Activated CD4-positive, alpha-beta memory T cell treated with anti-CD3 and anti-CD28 coated beads, Interleukin-2, amount 10 ng/mL, durations not matched to agents 7 days and 5 days (primary cell): ENCODE data around the gene USP21. TPM values are rescaled to one million over a fixed set of nuclear protein-coding genes. Genes with fewer than 3 reads are reported as not detected.

Experiments used
- CTCF ChIA-PET: fragments of 350-600 bp; sonication (Branson Sonifier 250); formaldehyde crosslinking; loops from one replicate; lab custom pipeline; 2021; ENCODE audit warnings: antibody characterized with exemption, inconsistent platforms; lab: Charles Lee
- POLR2A ChIA-PET: fragments of 350-600 bp; sonication (Branson Sonifier 250); formaldehyde crosslinking; loops from one replicate; lab custom pipeline; 2021; ENCODE audit warnings: antibody characterized with exemption; lab: Charles Lee
- DNase-seq: peaks from one replicate; pipeline ENCODE4 v3.0.0-alpha.2; 2020
- H3K27ac Mint-ChIP-seq: one replicate; pipeline ENCODE4 v1.8.0; 2021; ENCODE audit warnings: mild to moderate bottlenecking, mixed read lengths
- H3K27me3 Mint-ChIP-seq: one replicate; pipeline ENCODE4 v1.8.0; 2021; ENCODE audit warnings: mixed read lengths
- H3K36me3 Mint-ChIP-seq: one replicate; pipeline ENCODE4 v1.8.0; 2021; ENCODE audit warnings: low read depth, mixed read lengths
- H3K4me1 Mint-ChIP-seq: one replicate; pipeline ENCODE4 v1.8.0; 2021; ENCODE audit warnings: mixed read lengths
- H3K4me3 Mint-ChIP-seq: one replicate; pipeline ENCODE4 v1.8.0; 2021; ENCODE audit warnings: mild to moderate bottlenecking, mixed read lengths
- H3K9me3 Mint-ChIP-seq: one replicate; pipeline ENCODE4 v1.8.0; 2021; ENCODE audit warnings: mixed read lengths
- total RNA-seq, 2 experiments: library from RNA; stranded (reverse); gene quantifications; one replicate each; pipeline ENCODE4 v1.2.3, GENCODE V29; 2021

The USP21 gene
- total RNA-seq, 2 experiments from 2014 or later = 32.5 to 34.8 TPM

DNA sequence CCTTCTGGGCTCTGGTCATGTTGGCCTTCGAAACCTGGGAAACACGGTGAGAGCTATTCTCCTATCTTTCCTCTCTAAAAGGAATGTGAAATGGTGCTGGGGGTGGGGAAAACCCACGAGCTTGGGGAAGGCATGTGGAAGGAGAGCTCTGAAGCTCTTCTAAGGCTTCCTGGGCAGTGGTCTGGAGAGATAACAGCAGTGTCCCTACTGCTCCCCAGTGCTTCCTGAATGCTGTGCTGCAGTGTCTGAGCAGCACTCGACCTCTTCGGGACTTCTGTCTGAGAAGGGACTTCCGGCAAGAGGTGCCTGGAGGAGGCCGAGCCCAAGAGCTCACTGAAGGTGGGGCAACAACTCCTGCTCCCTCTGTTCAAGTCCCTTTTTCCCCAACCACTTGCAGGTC is 2.8 kb downstream of the USP21 start:
- Mint-ChIP-seq H3K9me3 (no peaks in the 10 kb centered on the region), H3K4me3 (no peak overlapping the region), H3K27ac (no peak overlapping the region), H3K4me1 (peaks cover 66% of the 10 kb centered on the region), H3K36me3 (peaks cover 55% of the 10 kb centered on the region), H3K27me3 (no peaks in the 10 kb centered on the region)
- ChIA-PET POLR2A (interaction anchor here (1.2 to 1.6 kb wide), 6 partner anchors 15 to 116 kb away, joined by 3 to 5 read pairs (median 4); partner anchors contain the start of genes DEDD, TOMM40L and USF1), CTCF (interaction anchor here (0.8 to 1.0 kb wide), 3 partner anchors 18 to 143 kb away, joined by 3 read pairs; partner anchors contain the start of gene NDUFS2)
- DNase-seq = no peak

DNA sequence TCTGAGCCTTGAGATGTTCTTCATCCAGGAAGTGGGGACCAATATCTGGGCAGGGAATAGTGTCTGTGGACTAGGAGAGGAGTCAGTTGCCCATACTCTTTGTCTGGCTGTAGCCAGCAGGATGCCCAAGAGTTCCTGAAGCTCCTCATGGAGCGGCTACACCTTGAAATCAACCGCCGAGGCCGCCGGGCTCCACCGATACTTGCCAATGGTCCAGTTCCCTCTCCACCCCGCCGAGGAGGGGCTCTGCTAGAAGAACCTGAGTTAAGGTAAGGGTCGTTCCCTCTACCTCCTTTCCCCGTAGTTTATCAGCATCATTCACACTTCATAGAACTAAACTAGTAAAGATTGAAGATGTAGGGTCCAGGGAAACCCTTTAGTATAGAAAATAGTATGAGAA is 3.5 kb downstream of the USP21 start:
- H3K27me3 Mint-ChIP-seq = no peaks in the 10 kb centered on the region
- H3K4me1 Mint-ChIP-seq = peaks cover 69% of the 10 kb centered on the region
- no peaks in the 10 kb centered on the region for H3K9me3 Mint-ChIP-seq
- ChIA-PET POLR2A (interaction anchor here (1.2 to 1.6 kb wide), 4 partner anchors 19 to 63 kb away, joined by 3 to 5 read pairs (median 4); partner anchors contain the start of genes DEDD and TOMM40L), CTCF (interaction anchor here (1.0 kb wide), 1 partner anchor 39 kb away, joined by 3 read pairs; the partner anchor contains the start of gene NDUFS2)
- H3K4me3 Mint-ChIP-seq = no peak overlapping the region
- no peak for DNase-seq
- H3K27ac Mint-ChIP-seq = no peak overlapping the region
- peaks cover 48% of the 10 kb centered on the region for H3K36me3 Mint-ChIP-seq

- no peak for DNase-seq
- Mint-ChIP-seq H3K27ac (peak overlapping the region; percentile 7), H3K27me3 (no peaks in the 10 kb centered on the region), H3K9me3 (no peaks in the 10 kb centered on the region), H3K36me3 (peaks cover 38% of the 10 kb centered on the region), H3K4me3 (no peak overlapping the region), H3K4me1 (peaks cover 67% of the 10 kb centered on the region)
- POLR2A ChIA-PET = no interaction called here
- CTCF ChIA-PET = interaction anchor here (0.8 to 3.9 kb wide), 3 partner anchors 23 to 62 kb away, joined by 3 to 9 read pairs (median 3); partner anchors contain the start of gene TOMM40L
Measured at GRCh38 chr1:161163793-161164192, 4.5 kb downstream of the USP21 start.

- H3K9me3 Mint-ChIP-seq = no peaks in the 10 kb centered on the region
- ChIA-PET POLR2A (interaction anchor here (0.7 to 5.0 kb wide), 19 partner anchors 8 to 226 kb away, joined by 3 to 69 read pairs (median 7); partner anchors contain the start of genes B4GALT3, DEDD, NDUFS2 and NIT1), CTCF (interaction anchor here (0.6 to 4.4 kb wide), 26 partner anchors 8 to 373 kb away, joined by 3 to 69 read pairs (median 8); partner anchors contain the start of genes APOA2, B4GALT3, DEDD and KLHDC9)
- H3K27me3 Mint-ChIP-seq = no peaks in the 10 kb centered on the region
- peaks cover 59% of the 10 kb centered on the region for H3K4me1 Mint-ChIP-seq
- peak overlapping the region; percentile 88 for H3K4me3 Mint-ChIP-seq
- H3K27ac Mint-ChIP-seq = peak overlapping the region; percentile 94
- peaks cover 40% of the 10 kb centered on the region for H3K36me3 Mint-ChIP-seq
- no peak for DNase-seq
Measured at GRCh38 chr1:161164901-161165610, 5.8 kb downstream of the USP21 start.

DNA sequence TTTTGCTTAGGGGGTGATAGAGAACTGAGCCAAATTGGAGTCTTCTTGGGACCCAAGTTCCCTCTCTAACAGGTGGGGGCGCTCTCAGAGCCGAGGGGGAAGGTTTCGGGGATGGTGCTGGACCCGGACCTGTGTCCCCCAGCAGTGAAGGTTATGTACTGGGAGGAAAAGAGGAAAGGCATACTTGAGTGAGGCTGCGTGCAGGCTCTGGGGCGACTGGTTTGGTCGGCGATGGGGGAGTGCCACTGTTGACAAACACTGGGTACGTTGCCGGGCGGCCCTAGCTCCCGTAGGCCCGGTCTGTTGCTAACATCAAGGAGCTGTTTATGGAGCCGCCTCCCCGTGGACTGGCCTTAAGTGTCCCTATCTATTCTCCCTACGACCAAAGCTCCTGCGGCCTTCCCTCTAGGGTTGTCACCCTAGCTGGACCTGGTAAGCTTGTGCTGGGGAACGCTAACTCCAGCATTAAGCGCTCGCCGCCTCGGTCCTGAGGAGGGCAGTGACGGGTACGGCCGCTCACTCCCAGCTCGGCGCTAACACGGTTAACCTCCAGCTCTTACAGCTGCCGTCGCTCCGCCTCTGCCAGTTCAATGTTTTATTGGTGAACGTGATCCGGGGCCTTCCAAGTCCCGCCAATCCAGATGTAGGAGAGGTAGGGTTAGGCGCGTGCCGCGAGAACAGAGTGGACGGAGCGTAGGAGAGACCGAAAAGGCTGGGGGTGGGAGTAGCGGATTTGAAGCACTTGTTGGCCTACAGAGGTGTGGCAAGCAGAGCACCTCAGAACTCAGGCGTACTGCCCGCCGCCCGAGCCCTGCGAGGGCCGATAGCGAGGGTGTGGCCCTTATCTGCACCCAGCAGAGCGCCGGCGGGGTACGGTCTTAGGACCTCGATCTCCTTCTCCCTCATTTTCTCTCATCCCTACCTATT is 6.7 kb downstream of the USP21 start, which contains the start of gene PPOX:
Gene PPOX, plus strand, starts transcription at position 685 of the 927 bp plus-strand sequence. CDS start 422 bp downstream, outside the sequence.
- H3K27ac Mint-ChIP-seq = peak within 1 kb of the TSS; percentile 94
- ChIA-PET CTCF (interaction anchor here (0.6 to 4.4 kb wide), 41 partner anchors 9 to 373 kb away, joined by 3 to 69 read pairs (median 5); partner anchors contain the start of genes ADAMTS4, APOA2, B4GALT3 and DEDD), POLR2A (interaction anchor here (0.7 to 5.0 kb wide), 22 partner anchors 9 to 225 kb away, joined by 3 to 69 read pairs (median 7); partner anchors contain the start of genes ARHGAP30, B4GALT3, DEDD and KLHDC9)
- peaks cover 49% of the 10 kb centered on the region for H3K4me1 Mint-ChIP-seq
- H3K4me3 Mint-ChIP-seq = peak within 1 kb of the TSS; percentile 88
- peaks cover 43% of the 10 kb centered on the region for H3K36me3 Mint-ChIP-seq
- H3K9me3 Mint-ChIP-seq = no peaks in the 10 kb centered on the region
- DNase-seq = peak; percentile 96
- H3K27me3 Mint-ChIP-seq = no peaks in the 10 kb centered on the region

- peaks cover 45% of the 10 kb centered on the region for H3K36me3 Mint-ChIP-seq
- H3K4me3 Mint-ChIP-seq = peak overlapping the region; percentile 88
- peaks cover 43% of the 10 kb centered on the region for H3K4me1 Mint-ChIP-seq
Measured at GRCh38 chr1:161166669-161167548, 7.6 kb downstream of the USP21 start.

GRCh38 chr1:161168906-161169305 is 9.6 kb downstream of the USP21 start:
- H3K27ac Mint-ChIP-seq = no peak overlapping the region
- POLR2A ChIA-PET = interaction anchor here (4.5 to 5.0 kb wide), 3 partner anchors 7 to 34 kb away, joined by 52 to 69 read pairs (median 63); partner anchors contain the start of genes B4GALT3, NDUFS2 and UFC1
- CTCF ChIA-PET = interaction anchor here (1.4 kb wide), 1 partner anchor 57 kb away, joined by 6 read pairs; the partner anchor contains the start of gene TOMM40L
- no peak for DNase-seq
- peaks cover 48% of the 10 kb centered on the region for H3K36me3 Mint-ChIP-seq
- no peak overlapping the region for H3K4me3 Mint-ChIP-seq
- H3K4me1 Mint-ChIP-seq = peaks cover 40% of the 10 kb centered on the region
- H3K27me3 Mint-ChIP-seq = no peaks in the 10 kb centered on the region
- no peaks in the 10 kb centered on the region for H3K9me3 Mint-ChIP-seq

More at GRCh38 chr1:161166669-161167548, 7.6 kb downstream of the USP21 start:
- peak overlapping the region; percentile 94 for H3K27ac Mint-ChIP-seq
- no peak for DNase-seq
- no peaks in the 10 kb centered on the region for H3K27me3 Mint-ChIP-seq
- POLR2A ChIA-PET = interaction anchor here (0.6 to 5.0 kb wide), 14 partner anchors 9 to 222 kb away, joined by 3 to 69 read pairs (median 12); partner anchors contain the start of genes ARHGAP30, B4GALT3, NDUFS2 and NIT1
- CTCF ChIA-PET = interaction anchor here (0.7 to 4.4 kb wide), 30 partner anchors 9 to 222 kb away, joined by 3 to 69 read pairs (median 8); partner anchors contain the start of genes APOA2, B4GALT3, DEDD and NDUFS2
- H3K9me3 Mint-ChIP-seq = no peaks in the 10 kb centered on the region

DNA sequence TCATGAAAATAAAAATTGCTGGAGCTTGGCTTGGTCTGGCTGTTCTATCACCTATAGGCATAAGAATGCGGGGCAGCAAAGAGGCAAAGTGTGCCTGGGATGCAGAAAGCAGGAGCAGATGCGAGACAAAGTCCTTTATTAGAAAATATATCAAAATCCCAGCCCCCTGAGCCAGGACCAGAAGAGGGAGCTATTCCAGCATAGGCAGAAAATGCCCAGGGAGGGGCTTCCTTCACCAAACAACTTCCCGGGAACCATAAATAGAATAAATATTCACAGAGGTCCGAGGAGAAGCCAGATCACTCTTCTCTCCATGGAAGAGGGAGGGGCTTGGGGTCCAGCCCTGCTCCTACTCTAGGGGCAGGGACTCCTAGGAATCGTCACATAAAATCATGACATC is 11.9 kb downstream of the USP21 start:
- ChIA-PET CTCF (interaction anchor here (0.9 to 1.5 kb wide), 3 partner anchors 20 to 211 kb away, joined by 4 read pairs; partner anchors contain the start of gene TOMM40L), POLR2A (interaction anchor here (1.4 to 3.3 kb wide), 2 partner anchors 10 to 14 kb away, joined by 4 to 16 read pairs; no protein-coding TSS in a partner anchor)
- Mint-ChIP-seq H3K4me1 (peaks cover 47% of the 10 kb centered on the region), H3K27ac (no peak overlapping the region), H3K9me3 (no peaks in the 10 kb centered on the region), H3K27me3 (no peaks in the 10 kb centered on the region), H3K4me3 (no peak overlapping the region), H3K36me3 (peaks cover 60% of the 10 kb centered on the region)
- DNase-seq = no peak

- no peak for DNase-seq
- H3K4me1 Mint-ChIP-seq = peaks cover 52% of the 10 kb centered on the region
- ChIA-PET CTCF (interaction anchor here (0.9 to 1.5 kb wide), 3 partner anchors 20 to 211 kb away, joined by 4 read pairs; partner anchors contain the start of gene TOMM40L), POLR2A (interaction anchor here (1.4 to 3.3 kb wide), 2 partner anchors 10 to 14 kb away, joined by 4 to 16 read pairs; no protein-coding TSS in a partner anchor)
- H3K36me3 Mint-ChIP-seq = peaks cover 64% of the 10 kb centered on the region
- H3K27me3 Mint-ChIP-seq = no peaks in the 10 kb centered on the region
- no peak overlapping the region for H3K4me3 Mint-ChIP-seq
- no peaks in the 10 kb centered on the region for H3K9me3 Mint-ChIP-seq
- no peak overlapping the region for H3K27ac Mint-ChIP-seq
Measured at GRCh38 chr1:161171696-161172095, 12.4 kb downstream of the USP21 start.

GRCh38 chr1:161172349-161172748 is 13.0 kb downstream of the USP21 start:
- H3K27ac Mint-ChIP-seq = peak overlapping the region; percentile 29
- ChIA-PET CTCF (no interaction called here), POLR2A (interaction anchor here (3.3 kb wide), 1 partner anchor 9 kb away, joined by 16 read pairs; no protein-coding TSS in a partner anchor)
- DNase-seq = no peak
- H3K9me3 Mint-ChIP-seq = no peaks in the 10 kb centered on the region
- no peak overlapping the region for H3K4me3 Mint-ChIP-seq
- H3K4me1 Mint-ChIP-seq = peaks cover 51% of the 10 kb centered on the region
- H3K36me3 Mint-ChIP-seq = peaks cover 70% of the 10 kb centered on the region
- no peaks in the 10 kb centered on the region for H3K27me3 Mint-ChIP-seq
